UCSD-AML1 (cell line): ENCODE results near the gene HOXC12.

ENCODE experiments used
- DNase-seq: peaks from one replicate; lab custom pipeline; 2025; ENCODE audit not compliant: unreplicated experiment; lab: John Stamatoyannopoulos, UW

The HOXC12 gene

GRCh38 chr12:53995002-53995377 lies 40.3 kb downstream of the HOXC12 start:
- no peak for DNase-seq

GRCh38 chr12:53995378-53996239 lies 40.9 kb downstream of the HOXC12 start:
- no peak for DNase-seq

GRCh38 chr12:53996240-53997203 lies 41.8 kb downstream of the HOXC12 start:
- DNase-seq = no peak

- DNase-seq = no peak
These were observed 42.8 kb downstream of the HOXC12 start for GRCh38 chr12:53997204-53998109.

- DNase-seq = no peak
These were observed 43.6 kb downstream of the HOXC12 start for GRCh38 chr12:53998110-53998899.

- no peak for DNase-seq
These were observed 44.2 kb downstream of the HOXC12 start for GRCh38 chr12:53998900-53999236.

GRCh38 chr12:53999559-54000115 lies 44.9 kb downstream of the HOXC12 start:
- no peak for DNase-seq

GRCh38 chr12:54000116-54001114 lies 45.7 kb downstream of the HOXC12 start, which contains the start of gene HOXC9:
Gene HOXC9 (plus strand): TSS chr12:54000161. CDS start chr12:54000189, 28 bp downstream.
- no peak for DNase-seq

- no peak for DNase-seq
These were observed 46.8 kb downstream of the HOXC12 start for GRCh38 chr12:54001283-54002187.

GRCh38 chr12:54002278-54002914 lies 47.7 kb downstream of the HOXC12 start:
- DNase-seq = no peak

- no peak for DNase-seq
These were observed 48.2 kb downstream of the HOXC12 start for GRCh38 chr12:54002915-54003389.

- no peak for DNase-seq
These were observed 48.9 kb downstream of the HOXC12 start for GRCh38 chr12:54003625-54004024.

- DNase-seq = no peak
These were observed 49.5 kb downstream of the HOXC12 start for GRCh38 chr12:54004063-54004840.

- no peak for DNase-seq
These were observed 50.3 kb downstream of the HOXC12 start for GRCh38 chr12:54004841-54005530.

GRCh38 chr12:54005531-54005852 lies 50.8 kb downstream of the HOXC12 start:
- no peak for DNase-seq
